Adrenal gland (tissue), 12 donors: ENCODE results near the gene ARHGEF10L. TPM values are rescaled to one million over a fixed set of nuclear protein-coding genes. Genes with fewer than 3 reads are reported as not detected.

ENCODE experiments used
- DNase-seq, 7 donors: peaks; one replicate each; pipeline ENCODE4 v3.0.0-alpha.2; 2019 to 2020
- H3K27ac ChIP-seq, 5 donors: fragments of 200-600 bp; sonication (generic) in 4 of 5; 1 replicate in 3 of 5; 2 replicates in 2 of 5; pipeline versions ENCODE4 v1.5.1 to v1.8.0; 2016 to 2020; ENCODE audit warnings: mild to moderate bottlenecking in 1 of 5
- H3K27me3 ChIP-seq: fragments of 200-600 bp; 2 replicates; pipeline ENCODE4 v1.8.0; 2021
- H3K36me3 ChIP-seq, 2 donors: fragments of 200-600 bp; replicated peaks in 1 of 2; 1 replicate in 1 of 2; 2 replicates in 1 of 2; pipeline versions ENCODE4 v1.5.1 to v1.8.0; 2018 to 2022
- H3K4me1 ChIP-seq, 2 donors: fragments of 200-600 bp; replicated peaks in 1 of 2; 1 replicate in 1 of 2; 2 replicates in 1 of 2; pipeline versions ENCODE4 v1.5.1 to v1.8.0; 2018 to 2021
- H3K4me3 ChIP-seq, 4 donors: fragments of 200-600 bp; sonication (generic) in 3 of 4; one replicate each; pipeline ENCODE4 v1.5.1; 2016 to 2018
- H3K9me3 ChIP-seq, 3 donors: fragments of 200-600 bp; sonication (generic) in 1 of 3; replicated peaks in 1 of 3; 1 replicate in 2 of 3; 2 replicates in 1 of 3; pipeline versions ENCODE4 v1.5.1 to v1.8.0; 2016 to 2021
- POLR2A ChIP-seq, 2 donors: fragments of 450-650 bp; IDR thresholded peaks; one replicate each; pipeline ENCODE4 v1.6.1; 2017; ENCODE audit warnings: antibody characterized with exemption in 2 of 2, mild to moderate bottlenecking in 2 of 2, moderate library complexity in 1 of 2
- WGBS, 4 donors: extraction: QIAGEN DNeasy Blood & Tissue Kit in 2 of 4; methylation state at CpG; one replicate each; pipeline versions ENCODE4 v1.1.5 to v1.1.7; 2013 to 2017; 5-methylcytosine and 5-hydroxymethylcytosine counted together
- intact Hi-C, 2 donors: fragments of 100-400 bp; cut with DNase I; formaldehyde crosslinking; loops; one replicate each; pipeline versions ENCODE4 v1.14.1 to v1.15.0; 2022 to 2023
- polyA plus RNA-seq, 3 donors: library from polyadenylated mRNA; stranded (reverse); fragments of 200-250 nt in 2 of 3; fragments of 350-450 nt in 1 of 3; fragmentation: Illumina TruSeq in 1 of 3; extraction: RNeasy Lipid Tissue Mini Kit (QIAGEN cat#74804) in 1 of 3; gene quantifications; one replicate each; pipeline ENCODE4 v1.2.3, GENCODE V29; 2013 to 2014
- total RNA-seq, 9 donors: library from RNA; depleted of rRNA in 4 of 9; stranded (reverse); fragments of >200 nt in 4 of 9; fragments of 120-200 nt in 1 of 9; fragmentation: NEBNext Ultra II Directional in 1 of 9; extraction: Animal tissue kit (Norgen Biotek cat#: 25700) in 1 of 9; gene quantifications; one replicate each; pipeline versions ENCODE4 v1.1.0 to v1.2.4, GENCODE V29; 2013 to 2023
- TF ChIP-seq, protein P1 (sequence below), 6 experiments: fragments of 450-650 bp in 4 of 6; fragments of 200-600 bp in 2 of 6; sonication (generic) in 1 of 6; IDR thresholded peaks; 1 replicate in 5 of 6; 2 replicates in 1 of 6; pipeline versions ENCODE4 v1.5.1 to v1.8.0; 2016 to 2021; ENCODE audit warnings: antibody characterized with exemption in 6 of 6, mild to moderate bottlenecking in 2 of 6, moderate library complexity in 1 of 6
- donor health status: healthy with polysubstance abuse.
- donor health status: Bipolar disorder and iron deficiency.
- donor health status: DM: yes; HTN: yes; CAD: no.
- donor health status: DM: no; HTN: no; CAD: no.
- donor health status: DM: no; HTN: no; CAD: no.
- donor health status: DM: yes; HTN: yes; CAD: no.

Gene ARHGEF10L
- total and polyA plus RNA-seq, 12 donors = 1.7 to 54.9 (median 30.1) TPM

DNA sequence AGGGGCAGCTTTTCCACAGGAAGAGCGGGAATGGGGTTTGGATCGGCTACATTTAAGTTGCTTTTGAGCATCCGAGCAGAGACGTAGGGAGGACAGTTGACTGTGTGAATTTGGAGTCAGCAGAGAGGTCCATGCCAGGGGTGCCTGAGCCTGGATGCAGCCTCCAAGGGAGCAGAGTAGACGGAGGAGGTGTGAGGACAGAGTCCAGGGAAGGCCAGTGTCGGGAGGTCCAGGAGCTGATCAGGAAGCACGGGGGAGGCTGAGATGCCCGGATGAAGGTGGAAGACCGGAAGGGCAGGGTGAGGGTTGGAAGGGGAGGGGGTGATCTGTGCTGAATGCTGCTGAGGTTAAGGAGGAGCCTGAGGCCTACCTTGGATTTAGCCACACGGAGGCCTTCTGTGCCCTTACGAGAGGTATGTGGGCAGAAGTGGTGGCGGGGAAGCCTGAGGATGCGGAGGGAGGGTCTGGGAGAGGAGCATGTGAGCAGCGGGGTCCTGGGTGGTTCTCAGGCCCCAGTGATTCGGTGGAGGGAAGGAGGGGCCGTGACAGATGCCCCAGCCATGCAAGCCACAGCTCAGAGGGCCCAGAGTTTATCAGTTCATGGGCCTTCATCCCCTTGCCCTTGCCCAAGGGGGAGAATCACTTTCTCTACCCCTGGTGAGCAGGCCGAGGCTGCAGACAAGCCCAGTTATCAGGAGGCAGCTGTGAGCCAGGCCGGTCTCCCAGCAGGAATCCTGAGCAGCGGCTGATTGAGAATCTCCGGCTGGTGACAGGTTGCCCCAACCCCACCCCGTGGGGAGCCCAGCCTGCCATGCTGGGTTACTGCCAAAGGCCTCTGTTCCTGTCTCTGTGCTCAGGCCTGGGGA is 161.7 kb downstream of the ARHGEF10L start:
- Histone ChIP-seq H3K36me3 (peaks cover 0 to 6% of the 10 kb centered on the region in 2 donors), H3K9me3 (no peaks in the 10 kb centered on the region), H3K4me1 (no peaks in the 10 kb centered on the region), H3K4me3 (no peak overlapping the region), H3K27ac (no peak overlapping the region), H3K27me3 (no peaks in the 10 kb centered on the region)
- WGBS, 4 donors = 82 to 90% (median 87%) methylated on average over 16 to 21 of the region's 21 CpGs
- TF ChIP-seq POLR2A (IDR thresholded peaks at IDR 0.05) = no peak
- TF ChIP-seq, protein P1, sequence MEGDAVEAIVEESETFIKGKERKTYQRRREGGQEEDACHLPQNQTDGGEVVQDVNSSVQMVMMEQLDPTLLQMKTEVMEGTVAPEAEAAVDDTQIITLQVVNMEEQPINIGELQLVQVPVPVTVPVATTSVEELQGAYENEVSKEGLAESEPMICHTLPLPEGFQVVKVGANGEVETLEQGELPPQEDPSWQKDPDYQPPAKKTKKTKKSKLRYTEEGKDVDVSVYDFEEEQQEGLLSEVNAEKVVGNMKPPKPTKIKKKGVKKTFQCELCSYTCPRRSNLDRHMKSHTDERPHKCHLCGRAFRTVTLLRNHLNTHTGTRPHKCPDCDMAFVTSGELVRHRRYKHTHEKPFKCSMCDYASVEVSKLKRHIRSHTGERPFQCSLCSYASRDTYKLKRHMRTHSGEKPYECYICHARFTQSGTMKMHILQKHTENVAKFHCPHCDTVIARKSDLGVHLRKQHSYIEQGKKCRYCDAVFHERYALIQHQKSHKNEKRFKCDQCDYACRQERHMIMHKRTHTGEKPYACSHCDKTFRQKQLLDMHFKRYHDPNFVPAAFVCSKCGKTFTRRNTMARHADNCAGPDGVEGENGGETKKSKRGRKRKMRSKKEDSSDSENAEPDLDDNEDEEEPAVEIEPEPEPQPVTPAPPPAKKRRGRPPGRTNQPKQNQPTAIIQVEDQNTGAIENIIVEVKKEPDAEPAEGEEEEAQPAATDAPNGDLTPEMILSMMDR (IDR thresholded peaks at IDR 0.05) = no peak
- intact Hi-C loops = no loop called here
- no peak for DNase-seq

DNA sequence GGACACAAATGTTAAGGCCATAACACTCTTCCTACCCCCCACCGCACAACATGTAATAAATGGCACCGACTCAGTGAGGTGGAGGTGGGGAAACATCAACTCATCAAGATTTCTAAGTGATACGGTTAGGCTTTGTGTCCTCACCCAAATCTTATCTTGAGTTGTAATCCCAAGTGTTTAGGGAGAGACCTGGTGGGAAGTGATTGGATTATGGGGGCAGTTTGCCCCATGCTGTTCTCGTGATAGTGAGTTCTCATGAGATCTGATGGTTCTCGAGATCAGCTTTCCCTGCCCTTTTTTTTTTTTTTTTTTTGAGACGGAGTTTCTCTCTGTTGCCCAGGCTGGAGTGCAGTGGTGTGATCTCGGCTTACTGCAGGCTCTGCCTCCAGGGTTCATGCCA is 164.7 kb downstream of the ARHGEF10L start:
- H3K9me3 ChIP-seq = no peaks in the 10 kb centered on the region
- WGBS, 4 donors = 81 to 89% (median 86%) methylated on average over 6 to 7 of the region's 7 CpGs
- no peaks in the 10 kb centered on the region for H3K4me1 ChIP-seq
- no peak overlapping the region for H3K4me3 ChIP-seq
- intact Hi-C loops = no loop called here
- no peak overlapping the region for H3K27ac ChIP-seq
- DNase-seq = no peak
- H3K36me3 ChIP-seq = no peaks in the 10 kb centered on the region
- TF ChIP-seq POLR2A (IDR thresholded peaks at IDR 0.05) = no peak
- TF ChIP-seq, protein P1 (IDR thresholded peaks at IDR 0.05) = no peak
- H3K27me3 ChIP-seq = no peaks in the 10 kb centered on the region

DNA sequence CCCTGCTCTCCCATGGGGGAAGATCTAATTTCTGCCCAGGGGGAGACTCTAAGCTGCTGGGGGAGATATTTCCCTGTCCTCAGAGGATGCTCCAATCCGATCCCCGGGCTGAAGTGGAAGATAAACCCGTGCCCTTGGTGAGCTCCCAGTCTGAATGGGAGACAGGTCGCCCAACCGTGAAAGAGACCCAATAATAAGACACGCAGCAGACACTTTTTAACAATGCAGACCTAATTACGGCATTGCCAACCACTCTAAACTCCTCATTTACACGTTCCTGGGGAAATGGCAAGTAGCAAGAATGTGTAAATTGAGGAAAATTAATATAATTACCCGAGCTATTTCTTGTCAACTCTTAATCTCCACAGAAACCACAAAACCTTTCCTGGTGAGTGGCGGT is 166.9 kb downstream of the ARHGEF10L start:
- Histone ChIP-seq H3K27me3 (no peaks in the 10 kb centered on the region), H3K9me3 (no peaks in the 10 kb centered on the region), H3K4me3 (no peak overlapping the region), H3K27ac (no peak overlapping the region), H3K36me3 (no peaks in the 10 kb centered on the region), H3K4me1 (no peaks in the 10 kb centered on the region)
- TF ChIP-seq, protein P1 (IDR thresholded peaks at IDR 0.05) = no peak
- WGBS, 4 donors = 50 to 75% (median 69%) methylated on average over 10 of the region's 10 CpGs
- no peak for DNase-seq
- intact Hi-C loops = no loop called here

DNA sequence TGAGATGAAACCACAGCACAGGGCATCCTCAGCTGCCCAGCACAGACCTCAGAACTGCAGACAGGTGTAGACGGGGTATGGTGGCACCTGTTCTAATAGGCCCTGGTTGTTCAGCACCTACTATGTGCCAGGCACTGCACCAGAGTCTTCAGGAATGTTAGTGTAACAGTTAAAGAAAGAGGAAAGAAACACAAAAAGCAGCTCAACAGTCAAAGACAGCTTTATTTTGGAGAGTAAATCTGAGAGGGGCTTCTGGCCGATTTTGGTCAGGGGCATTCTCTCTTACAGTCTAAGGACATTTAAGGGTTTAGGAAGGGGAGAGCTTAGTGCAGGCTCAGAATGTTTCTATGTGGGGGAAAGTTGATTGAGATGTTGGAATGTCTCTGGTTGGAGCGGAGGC is 170.5 kb downstream of the ARHGEF10L start:
- no peak for DNase-seq
- Histone ChIP-seq H3K27me3 (no peaks in the 10 kb centered on the region), H3K36me3 (no peaks in the 10 kb centered on the region), H3K4me3 (no peak overlapping the region), H3K9me3 (no peaks in the 10 kb centered on the region), H3K27ac (no peak overlapping the region), H3K4me1 (no peaks in the 10 kb centered on the region)
- TF ChIP-seq, protein P1 (IDR thresholded peaks at IDR 0.05) = no peak
- TF ChIP-seq POLR2A (IDR thresholded peaks at IDR 0.05) = no peak
- intact Hi-C loops = no loop called here
- 68 to 84% (median 71%) methylated on average over 3 of the region's 3 CpGs for WGBS, 4 donors
